GM21390 (cell line): ENCODE results near the gene DDR1.
A peak's percentile ranks its signal among the peaks of the same experiment; 100 is the strongest.
"Not testable (repeated sequence)": the region's sequence is repeated elsewhere in the genome, so short reads cannot be mapped to it uniquely, and the experiment has no call there.

Experiments used
- ATAC-seq: cut with Tn5 transposase; IDR thresholded peaks from one replicate; pipeline ENCODE4 v1.9.1; 2021; ENCODE audit not compliant: unreplicated experiment

The DDR1 gene

DNA sequence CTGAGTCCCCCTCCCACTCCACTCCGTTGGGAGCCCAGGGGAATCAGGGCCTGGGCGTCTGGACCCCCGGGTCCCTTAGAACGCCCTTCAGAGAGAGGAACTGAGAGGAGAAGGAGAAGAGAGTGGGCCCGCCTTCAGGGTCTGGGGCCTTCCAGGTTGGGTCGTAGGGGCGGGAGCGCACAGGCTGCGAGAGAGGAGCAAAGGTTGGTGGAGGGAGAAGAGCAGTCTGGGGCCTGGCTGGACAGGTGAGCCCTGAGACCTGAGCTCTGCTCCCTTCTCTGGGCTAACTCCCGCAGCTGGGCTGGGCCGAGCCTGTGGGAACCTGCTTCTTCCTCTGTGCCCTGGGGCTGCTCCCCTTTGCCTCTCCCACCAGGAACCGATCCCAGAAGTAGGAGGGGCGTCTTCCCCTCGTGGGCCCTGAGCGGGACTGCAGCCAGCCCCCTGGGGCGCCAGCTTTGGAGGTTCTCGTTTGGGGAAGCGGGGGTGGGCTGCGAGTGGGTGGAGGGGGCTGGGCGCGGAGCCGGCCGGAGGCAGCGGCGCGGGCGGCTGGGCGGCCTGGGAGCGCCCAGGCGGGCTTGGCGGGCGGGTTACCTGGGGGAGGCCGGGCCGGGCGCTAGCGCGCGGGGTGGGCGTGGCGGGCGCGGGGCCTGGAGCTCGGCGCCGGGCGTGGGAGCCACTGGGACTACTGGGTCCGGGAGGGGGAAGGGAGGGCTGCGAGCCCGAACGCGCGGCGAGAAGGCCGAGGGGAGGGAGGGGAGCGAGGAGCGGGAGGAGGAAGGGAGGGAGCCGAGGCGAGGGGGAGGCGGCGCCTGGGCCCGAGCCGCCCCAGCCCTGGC lies at the start of gene DDR1:
TSS of gene DDR1 (plus strand) at position 835 of the 836 bp plus-strand sequence. CDS start 4,211 bp downstream, outside the sequence.
- peak; percentile 45 for ATAC-seq

DNA sequence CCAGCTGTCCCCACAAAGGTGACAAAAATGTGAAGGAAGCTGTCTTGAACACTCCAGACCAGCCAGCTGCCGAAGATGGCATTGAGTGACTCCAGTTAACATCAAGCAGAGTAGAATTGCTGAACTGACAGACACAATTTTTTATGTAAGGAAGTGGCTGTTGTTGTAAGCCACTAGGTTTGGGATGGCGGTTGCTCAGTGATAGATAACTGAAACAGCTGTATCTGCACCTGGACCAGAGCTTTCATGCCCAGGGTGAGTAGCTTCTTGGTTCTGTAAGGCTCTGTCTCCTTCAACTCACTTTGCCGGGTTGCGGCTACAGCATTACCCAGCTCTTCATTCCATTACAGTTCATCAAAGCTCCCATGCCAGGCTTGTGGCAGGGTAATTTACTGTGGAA lies 49.7 kb upstream of the DDR1 start:
- ATAC-seq, result no peak

DNA sequence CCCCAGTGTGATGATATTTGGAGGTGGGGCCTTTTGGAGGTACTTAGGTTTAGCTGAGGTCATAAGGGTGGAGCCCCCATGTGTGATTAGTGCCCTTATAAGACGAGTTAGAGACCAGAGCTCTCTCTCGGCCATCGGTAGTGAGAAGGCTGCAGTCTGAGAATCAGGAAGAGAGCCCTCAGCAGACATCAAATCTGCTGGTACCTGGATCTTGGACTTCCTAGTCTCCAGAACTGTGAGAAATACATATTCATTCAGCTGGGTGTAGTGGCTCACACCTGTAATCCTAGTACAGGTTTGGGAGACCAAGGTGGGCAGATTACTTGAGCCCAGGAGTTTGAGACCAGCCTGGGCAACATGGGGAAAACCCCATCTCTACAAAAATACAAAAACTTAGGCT lies 48.7 kb upstream of the DDR1 start:
- ATAC-seq, result no peak

DNA sequence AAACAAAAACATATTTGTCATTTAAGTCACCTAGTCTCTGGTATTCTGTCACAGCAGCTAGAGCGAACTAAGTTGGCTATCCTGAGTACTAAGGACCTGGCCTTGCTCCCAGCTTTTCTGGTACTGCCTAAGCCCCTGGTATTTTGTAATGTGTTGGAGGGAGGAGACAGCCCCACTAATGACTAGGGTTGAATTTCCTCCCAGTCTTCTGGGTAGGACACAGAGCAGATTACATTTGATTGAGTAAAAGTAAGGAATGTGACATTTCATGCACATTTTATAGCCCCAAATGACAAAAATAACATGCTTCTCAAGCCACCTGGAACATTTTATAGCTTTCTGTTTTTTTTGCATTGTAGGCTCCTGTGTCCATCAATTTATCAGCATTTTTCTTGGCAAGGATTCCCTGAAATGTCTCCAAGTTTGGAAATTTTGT lies 47.9 kb upstream of the DDR1 start:
- no peak for ATAC-seq

DNA sequence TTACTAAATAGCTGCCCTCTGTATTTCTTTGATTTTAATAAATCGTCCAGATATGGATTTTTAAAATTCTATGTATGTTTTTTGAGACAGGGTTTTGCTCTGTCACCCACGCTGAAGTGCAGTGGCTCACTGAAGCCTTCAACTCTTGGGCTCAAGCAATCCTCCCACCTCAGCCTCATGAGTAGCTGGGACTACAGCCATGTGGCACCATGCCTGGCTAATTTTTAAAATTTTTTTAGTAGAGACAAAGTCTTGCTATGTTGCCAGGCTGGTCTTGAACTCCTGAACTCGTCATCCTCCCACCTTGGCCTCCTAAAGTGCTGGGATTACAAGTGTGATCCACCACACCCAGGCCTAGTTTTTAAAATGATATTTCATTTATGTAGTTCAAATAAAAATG lies 47.4 kb upstream of the DDR1 start:
- no peak for ATAC-seq

DNA sequence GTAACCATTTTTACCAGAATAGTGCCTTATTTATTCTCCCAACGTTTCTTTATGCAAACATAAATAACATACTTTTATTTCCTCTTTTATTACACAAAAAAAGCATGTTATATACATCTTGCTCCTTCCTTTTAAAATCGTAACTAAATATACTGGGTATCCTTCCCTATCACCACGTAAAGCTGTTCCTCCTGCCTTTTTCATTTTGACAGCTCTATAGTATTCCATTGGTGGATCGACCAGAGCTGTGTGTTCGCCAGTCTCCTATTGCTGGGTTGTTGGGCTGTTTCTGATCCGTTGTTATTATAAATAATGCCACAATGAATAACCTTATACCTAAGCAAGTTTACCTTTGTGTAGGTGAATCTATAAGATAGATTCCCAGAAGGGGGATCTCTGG lies 46.9 kb upstream of the DDR1 start:
- ATAC-seq, result no peak

DNA sequence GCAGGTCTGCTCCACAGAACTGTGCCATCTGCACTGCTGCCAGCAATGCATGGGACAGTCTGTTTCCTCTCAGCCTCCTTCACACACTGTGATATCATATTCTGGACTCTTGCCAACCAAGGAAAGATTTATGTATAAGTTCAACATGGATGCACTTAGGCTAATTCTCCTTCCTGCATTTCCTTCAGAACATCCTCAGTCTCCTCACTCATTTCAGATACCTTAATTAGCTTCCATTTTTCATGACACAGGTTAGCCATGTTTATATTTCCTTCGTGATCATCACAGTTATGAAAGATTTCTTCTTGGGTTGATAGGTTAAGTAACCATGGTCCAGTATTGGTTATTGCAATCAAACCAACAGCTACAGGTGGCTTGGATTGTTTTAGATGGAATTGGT lies 46.4 kb upstream of the DDR1 start:
- ATAC-seq, result no peak

DNA sequence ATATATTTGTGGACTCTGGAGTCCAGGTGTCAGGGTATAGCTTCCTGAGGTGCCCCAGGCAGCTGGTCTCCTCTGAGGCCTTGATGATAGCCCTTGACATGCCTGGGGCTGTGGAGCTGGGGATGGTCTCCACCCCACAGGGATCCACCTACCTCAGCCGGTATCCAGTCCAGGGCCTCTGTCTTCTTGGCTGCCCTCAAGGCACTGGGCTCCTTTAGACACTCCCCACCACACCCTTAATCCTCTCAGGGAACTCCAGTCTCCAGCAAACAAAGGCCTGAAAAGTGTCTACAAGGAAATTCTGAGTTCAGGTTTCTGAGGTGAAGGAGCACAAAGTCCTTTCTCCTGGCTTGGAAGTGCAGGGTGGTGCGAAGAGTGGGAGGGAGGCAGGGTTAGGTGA lies 44.6 kb upstream of the DDR1 start:
- ATAC-seq, result no peak

DNA sequence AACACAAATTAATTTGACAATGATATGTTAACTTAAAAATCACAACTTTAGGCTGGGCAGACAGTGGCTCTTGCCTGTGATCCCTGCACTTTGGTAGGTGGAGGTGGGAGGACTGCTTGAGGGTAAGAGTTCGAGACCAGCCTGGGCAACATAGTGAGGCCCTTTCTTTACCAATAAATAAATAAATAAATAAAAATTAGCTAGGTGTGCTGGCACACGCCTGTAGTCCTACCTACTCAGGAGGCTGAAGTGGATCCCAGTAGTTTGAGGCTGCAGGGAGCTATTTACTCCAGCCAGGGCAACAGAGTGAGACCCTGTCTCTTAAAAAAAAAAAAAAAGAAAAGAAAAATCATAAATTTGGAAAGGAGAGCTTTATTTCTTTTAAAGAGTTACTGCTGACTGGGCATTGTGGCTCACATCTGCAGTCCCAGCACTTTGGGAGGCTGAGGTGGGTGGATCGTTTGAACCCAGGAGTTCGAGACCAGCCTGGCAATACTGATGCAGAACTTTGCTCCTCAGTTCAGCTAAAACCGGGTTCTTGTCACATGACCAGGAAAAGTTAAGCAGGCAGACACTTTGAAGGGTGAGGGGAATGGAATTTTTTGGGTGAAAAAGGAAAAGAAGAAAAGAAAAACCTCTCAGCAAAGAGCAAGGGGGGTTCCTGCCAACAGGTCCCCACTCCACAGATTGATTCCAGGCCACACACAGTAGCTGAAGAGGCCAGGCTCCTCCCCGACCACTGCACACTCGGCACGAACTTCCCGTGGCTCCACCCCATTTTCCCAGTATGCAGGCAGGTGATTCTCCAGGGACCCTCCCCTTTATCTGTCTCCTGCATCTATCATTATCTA lies 44.0 kb upstream of the DDR1 start:
- no peak for ATAC-seq

DNA sequence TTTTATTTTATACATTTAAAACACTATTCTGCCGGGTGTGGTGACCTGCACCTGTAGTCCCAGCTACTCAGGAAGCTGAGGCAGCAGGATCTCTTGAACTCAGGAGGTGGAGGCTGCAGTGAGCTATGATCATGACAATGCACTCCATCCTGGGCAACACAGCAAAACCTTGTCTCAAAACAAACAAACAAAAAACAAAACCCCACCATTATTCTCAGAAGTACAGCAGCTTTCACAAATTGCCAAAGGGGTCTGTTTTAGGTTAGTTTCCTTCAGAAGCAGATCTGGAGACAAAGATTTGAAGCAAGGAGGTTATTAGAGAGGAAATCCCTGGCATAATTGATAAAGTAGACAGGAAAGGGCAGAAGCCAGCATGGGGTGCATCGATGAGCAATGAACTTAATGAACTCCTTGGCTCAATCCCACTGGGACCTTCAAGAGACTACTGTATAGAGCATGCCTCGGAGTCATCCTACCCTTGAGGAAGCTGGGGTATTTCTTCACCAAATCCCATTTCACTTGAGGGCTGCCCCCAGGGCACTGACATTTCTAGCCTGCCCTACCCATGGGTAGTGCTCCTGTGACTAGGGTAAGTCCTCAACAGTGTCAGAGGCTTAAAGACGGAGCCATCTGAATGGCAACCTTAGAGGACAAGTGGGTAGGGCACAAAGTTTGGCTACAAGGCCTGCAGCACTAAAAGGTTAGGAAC lies 43.2 kb upstream of the DDR1 start:
- ATAC-seq, result no peak

DNA sequence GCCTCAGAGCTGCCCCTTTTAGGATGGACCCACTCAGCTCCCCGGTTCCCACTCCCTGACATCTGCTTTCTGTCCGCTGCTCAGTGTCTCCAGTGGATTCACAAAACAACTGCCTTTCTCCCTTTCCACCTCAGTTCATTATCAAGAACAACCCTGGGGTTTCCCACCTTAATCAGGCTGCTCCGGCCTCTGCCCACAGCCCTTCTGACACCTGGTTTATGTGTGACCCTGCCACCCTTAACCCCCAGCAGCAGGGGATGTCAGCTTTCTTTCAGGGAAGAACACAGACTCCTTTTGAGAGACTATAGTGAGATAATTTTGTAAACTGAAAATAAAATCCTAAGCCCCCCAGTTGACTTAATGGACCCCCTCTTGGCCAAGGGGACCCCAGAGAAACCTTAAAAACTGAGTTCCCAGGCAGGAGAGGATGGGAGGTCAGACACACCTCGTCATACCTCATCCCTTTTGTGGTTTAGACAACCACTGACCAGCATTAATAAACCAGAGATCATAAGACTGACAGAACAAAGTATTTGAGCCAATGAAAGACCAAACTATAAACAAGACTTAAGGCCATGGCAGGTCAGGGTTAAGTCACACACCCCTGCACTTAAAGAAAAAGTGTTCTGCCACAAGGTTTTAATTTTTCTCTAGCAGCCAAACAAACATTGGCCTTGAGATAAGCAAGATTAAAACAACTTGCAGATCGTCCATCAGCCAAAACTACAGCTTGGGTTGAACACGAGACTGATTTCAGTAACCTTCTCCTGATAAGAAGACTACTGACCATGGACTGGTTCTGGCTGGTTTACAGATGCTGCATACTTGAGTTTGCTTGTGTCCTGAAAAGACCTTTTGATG lies 42.4 kb upstream of the DDR1 start:
- ATAC-seq, result no peak

DNA sequence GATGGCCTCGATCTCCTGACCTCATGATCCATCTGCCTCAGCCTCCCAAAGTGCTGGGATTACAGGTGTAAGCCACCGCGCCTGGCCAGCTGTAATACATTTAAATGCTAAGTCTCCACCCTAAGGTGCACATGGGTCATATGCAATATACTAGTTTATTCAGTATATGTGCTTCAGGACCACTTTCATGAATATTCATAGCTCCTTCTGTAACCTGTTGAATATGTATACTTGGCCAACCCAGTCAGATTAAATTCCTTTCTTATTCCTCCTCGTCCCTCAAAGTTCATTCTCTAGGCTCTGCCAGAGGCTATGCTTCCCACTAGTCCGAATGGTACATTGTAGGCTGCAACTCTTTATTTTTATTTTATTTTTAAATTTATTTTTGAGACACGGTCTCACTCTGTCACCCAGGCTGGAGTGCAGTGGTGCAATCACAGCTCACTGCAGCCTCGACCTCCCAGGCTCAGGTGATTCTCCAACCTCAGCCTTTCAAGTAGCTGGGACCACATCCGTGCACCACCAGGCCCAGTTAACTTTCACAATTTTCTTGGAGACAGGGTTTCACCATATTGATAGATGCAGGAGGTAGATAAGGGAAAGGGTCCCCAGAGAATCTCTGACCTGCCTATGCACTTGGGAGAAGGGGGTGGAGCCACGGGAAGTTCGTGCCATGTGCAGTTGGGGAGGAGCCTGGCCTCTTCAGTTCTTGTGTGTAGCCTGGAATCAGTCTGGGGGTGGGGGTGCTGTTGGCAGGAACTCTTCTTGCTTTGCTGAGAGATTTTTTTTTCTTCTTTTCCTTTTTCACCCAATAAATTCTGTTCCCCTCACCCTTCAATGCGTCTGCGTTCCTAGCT lies 41.3 kb upstream of the DDR1 start:
- ATAC-seq, result no peak

DNA sequence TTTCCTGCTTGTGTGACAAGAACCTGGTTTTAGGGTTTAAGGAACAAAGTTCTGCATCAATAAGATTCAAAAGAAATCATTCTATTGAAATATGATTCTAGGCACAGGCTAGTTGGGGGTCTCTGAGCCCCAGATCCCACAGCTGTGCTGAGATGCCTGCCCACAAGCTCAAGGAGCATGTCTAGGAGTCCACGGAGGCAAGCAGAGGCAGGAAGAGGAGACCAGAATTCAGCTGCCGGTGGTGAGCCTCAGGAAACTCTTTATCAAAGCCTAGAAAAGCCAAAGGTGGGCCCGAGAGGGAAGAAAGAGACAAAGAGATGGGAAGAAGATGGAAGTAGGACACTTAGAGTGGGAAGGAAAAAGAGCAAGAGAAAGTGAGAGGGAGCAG lies 40.7 kb upstream of the DDR1 start:
- no peak for ATAC-seq

DNA sequence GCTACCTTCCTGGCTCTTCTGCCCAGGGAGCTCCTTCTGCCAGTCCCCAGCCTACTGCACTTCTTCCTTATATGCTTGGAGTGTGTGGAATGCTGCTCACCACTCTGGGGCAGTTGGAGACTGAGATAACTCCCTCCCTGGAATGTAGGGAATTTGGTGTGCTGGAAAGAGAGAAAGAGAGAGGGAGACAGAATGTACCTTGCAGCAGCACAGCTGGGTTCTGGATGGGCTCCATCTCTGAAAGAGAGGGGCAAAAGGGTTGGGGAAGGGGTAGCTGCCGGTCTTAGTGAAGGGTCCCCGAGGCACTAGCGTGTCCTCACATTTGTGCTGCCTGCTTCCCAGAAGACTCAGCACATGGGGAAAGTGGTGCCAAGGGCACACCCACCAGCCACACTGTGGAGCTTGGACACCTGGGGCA lies 40.2 kb upstream of the DDR1 start:
- no peak for ATAC-seq

DNA sequence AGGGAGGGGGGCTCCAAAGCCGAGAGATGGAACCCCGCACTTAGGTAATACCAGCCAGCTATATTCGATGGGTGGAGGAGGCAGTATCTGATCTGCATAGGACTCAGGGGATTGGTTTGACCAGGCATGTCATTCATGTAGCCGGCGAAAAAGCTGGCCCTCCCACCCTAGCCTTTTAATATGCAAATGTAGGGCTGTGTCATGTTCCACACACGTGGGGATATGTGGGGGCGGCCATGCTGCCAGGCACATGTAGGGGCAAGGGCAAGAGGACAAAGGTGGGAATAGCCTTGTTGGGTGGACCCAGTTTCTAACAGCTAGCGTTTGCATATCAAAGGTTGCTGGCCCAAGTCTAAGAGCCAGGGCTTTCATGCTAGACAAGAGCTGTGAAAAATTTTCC lies 39.1 kb upstream of the DDR1 start:
- ATAC-seq, result no peak

DNA sequence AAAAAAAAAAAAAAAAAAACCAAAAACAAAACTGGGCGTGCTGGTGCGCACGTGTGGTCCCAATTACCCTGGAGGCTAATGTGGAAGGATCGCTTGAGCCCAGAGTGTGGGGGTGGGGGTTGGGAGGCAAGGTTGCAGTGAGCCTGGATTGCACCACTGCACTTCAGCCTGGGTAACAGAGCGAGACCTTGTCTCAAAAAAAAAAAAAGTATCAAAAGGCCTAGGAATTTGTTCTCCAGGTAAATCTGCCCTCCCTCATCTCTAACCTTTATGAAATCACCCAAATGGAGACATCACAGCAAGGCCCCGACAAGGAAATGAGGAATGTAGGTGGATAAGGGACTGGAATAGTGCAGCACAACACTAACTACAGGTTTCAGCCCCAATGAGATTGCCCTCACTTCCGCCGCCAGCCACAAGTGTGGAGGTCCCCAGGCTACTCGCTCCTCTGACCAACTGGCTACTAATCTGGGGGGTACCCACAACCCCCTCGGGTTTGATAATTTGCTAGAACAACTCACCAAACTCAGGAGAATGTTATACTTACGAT lies 36.8 kb upstream of the DDR1 start:
- no peak for ATAC-seq

DNA sequence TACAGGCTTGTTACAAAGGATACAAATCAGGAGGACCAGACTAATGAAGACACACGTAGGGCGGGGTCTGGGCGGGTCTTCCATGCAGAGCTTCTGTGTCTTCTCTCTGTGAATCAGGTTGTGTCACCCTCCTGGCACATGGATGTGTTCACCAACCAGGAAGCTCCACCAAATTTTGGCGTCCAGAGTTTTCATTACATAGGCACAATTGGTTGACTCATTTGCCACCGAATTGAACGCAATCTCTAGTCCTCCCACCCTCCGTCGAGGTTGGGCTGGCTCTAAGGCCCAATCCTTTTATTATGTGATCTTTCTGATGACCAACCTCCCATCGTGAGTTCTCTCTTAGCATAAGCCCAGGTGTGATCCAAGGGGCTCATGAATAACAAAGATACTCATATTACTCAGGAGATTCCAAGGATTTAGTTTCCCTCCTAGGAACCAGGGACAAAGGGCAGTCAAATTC lies 36.3 kb upstream of the DDR1 start:
- no peak for ATAC-seq

DNA sequence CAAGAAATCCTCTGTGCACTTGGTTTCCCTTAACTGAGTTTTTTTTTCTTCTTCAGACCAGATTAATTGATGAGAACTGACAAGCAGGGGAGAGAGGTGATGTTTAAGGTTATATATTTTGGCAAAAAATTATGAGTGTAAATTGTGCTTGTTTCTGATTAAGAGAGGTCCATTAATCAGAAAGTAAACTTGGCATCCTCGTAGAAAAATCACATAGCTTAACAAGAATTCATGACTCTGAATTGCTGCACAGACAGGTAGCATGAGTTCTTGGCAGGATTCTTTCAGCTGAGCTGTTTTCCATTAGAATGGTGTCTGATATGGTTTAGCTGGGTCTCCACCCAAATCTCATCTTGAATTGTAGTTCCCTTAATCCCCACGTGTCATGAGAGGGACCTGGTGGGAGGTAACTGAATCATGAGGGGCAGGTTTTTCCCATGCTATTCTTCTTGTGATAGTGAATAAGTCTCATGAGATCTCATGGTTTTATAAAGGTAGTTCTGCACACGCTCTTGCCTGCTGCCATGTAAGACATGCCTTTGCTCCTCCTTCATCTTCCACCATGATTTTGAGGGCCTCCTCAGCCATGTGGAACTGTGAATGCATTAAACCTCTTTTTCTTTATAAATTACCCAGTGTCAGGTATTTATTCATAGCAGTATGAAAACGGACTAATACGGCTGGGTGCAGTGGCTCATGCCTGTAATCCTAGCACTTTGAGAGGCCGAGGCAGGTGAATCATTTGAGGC lies 34.2 kb upstream of the DDR1 start:
- ATAC-seq, result no peak

DNA sequence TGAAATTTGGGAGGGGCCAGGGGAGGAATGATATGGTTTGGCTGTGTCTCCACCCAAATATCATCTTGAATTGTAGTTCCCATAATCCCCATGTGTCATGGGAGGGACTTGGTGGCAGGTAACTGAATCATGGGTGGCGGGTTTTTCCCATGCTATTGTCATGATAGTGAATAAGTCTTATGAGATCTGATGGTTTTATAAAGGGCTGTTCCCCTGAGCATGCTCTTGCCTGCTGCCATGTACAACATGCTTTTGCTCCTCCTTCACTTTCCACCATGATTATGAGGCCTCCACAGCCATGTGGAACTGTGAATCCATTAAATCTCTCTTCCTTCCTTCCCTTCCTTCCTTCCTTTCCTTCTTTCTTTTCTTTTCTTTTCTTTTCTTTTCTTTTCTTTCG lies 31.9 kb upstream of the DDR1 start:
- not testable (repeated sequence) for ATAC-seq
